GM23248 (cell line): ENCODE data around the gene IGFL4. TPM values are rescaled to one million over a fixed set of nuclear protein-coding genes. Genes with fewer than 3 reads are reported as not detected.

Source experiments
- DNase-seq: peaks from one replicate; pipeline ENCODE4 v3.0.0-alpha.2; 2015
- H2AFZ ChIP-seq: fragments of 200-600 bp; sonication (generic); 2 replicates; pipeline ENCODE4 v1.6.1; 2016; ENCODE audit warnings: antibody characterized with exemption
- H3F3A ChIP-seq: fragments of 200-600 bp; sonication (generic); 2 replicates; pipeline ENCODE4 v1.6.1; 2016; ENCODE audit warnings: mild to moderate bottlenecking, antibody characterized with exemption, mixed run types; ENCODE audit not compliant: insufficient read depth
- H3K27ac ChIP-seq: fragments of 200-600 bp; sonication (generic); 2 replicates; pipeline ENCODE4 v1.5.1; 2016; ENCODE audit warnings: mild to moderate bottlenecking
- H3K27me3 ChIP-seq: fragments of 200-600 bp; sonication (generic); replicated peaks from 2 replicates; pipeline ENCODE4 v1.6.1; 2016; ENCODE audit warnings: mild to moderate bottlenecking; ENCODE audit not compliant: insufficient read depth
- H3K36me3 ChIP-seq: fragments of 200-600 bp; sonication (generic); 2 replicates; pipeline ENCODE4 v1.6.1; 2016; ENCODE audit warnings: low read depth, mild to moderate bottlenecking
- H3K4me1 ChIP-seq: fragments of 200-600 bp; sonication (generic); 2 replicates; pipeline ENCODE4 v1.6.1; 2016; ENCODE audit warnings: mild to moderate bottlenecking; ENCODE audit not compliant: insufficient read depth
- H3K4me2 ChIP-seq: fragments of 200-600 bp; sonication (generic); one replicate; pipeline ENCODE4 v1.6.1; 2016; ENCODE audit warnings: mild to moderate bottlenecking; ENCODE audit not compliant: unreplicated experiment
- H3K4me3 ChIP-seq: fragments of 200-600 bp; sonication (generic); 2 replicates; pipeline ENCODE4 v1.5.1; 2016; ENCODE audit warnings: mild to moderate bottlenecking
- H3K79me2 ChIP-seq: fragments of 200-600 bp; sonication (generic); 2 replicates; pipeline ENCODE4 v1.6.1; 2016; ENCODE audit warnings: mild to moderate bottlenecking; ENCODE audit not compliant: insufficient read depth
- H3K9ac ChIP-seq: fragments of 200-600 bp; sonication (generic); 2 replicates; pipeline ENCODE4 v1.6.1; 2016; ENCODE audit warnings: mild to moderate bottlenecking
- H3K9me2 ChIP-seq: fragments of 200-600 bp; sonication (generic); 2 replicates; pipeline ENCODE4 v1.6.1; 2016; ENCODE audit warnings: mixed run types, mild to moderate bottlenecking, moderate library complexity; ENCODE audit not compliant: insufficient read depth
- H3K9me3 ChIP-seq: fragments of 200-600 bp; sonication (generic); one replicate; pipeline ENCODE4 v1.6.1; 2017; ENCODE audit warnings: low read depth
- H4K20me1 ChIP-seq: fragments of 200-600 bp; sonication (generic); 2 replicates; pipeline ENCODE4 v1.6.0; 2016; ENCODE audit not compliant: insufficient read depth
- EZH2 ChIP-seq: fragments of 200-600 bp; sonication (generic); IDR thresholded peaks from 2 replicates; pipeline ENCODE4 v1.6.1; 2018; ENCODE audit warnings: antibody characterized with exemption, mild to moderate bottlenecking; ENCODE audit not compliant: insufficient read depth, poor library complexity, severe bottlenecking
- EZH2phosphoT487 ChIP-seq: fragments of 200-600 bp; sonication (generic); IDR thresholded peaks from 2 replicates; pipeline ENCODE4 v1.6.1; 2018; ENCODE audit warnings: antibody characterized with exemption, moderate library complexity, mild to moderate bottlenecking, low read depth; ENCODE audit not compliant: insufficient read depth
- WGBS, 2 experiments: methylation state at CpG; one replicate each; pipeline ENCODE4 v1.1.6; 2015 to 2017; ENCODE audit warnings: low lambda C conversion rate in 2 of 2, low coverage in 1 of 2; ENCODE audit errors: missing lambda C conversion rate in 2 of 2; 5-methylcytosine and 5-hydroxymethylcytosine counted together
- in situ Hi-C: fragments of 300-500 bp; cut with MboI; formaldehyde crosslinking; loops from 2 replicates; pipeline ENCODE4 v1.15.0; 2020
- polyA plus RNA-seq: library from polyadenylated mRNA; unstranded; fragments of >200 nt; fragmentation: Nextera tagmentation; extraction: Ambion mirVana; gene quantifications from 2 replicates; pipeline ENCODE4 v1.2.1, GENCODE V29; 2016
- total RNA-seq: library from RNA; depleted of rRNA; stranded (reverse); fragments of >200 nt; shearing (Covaris generic); gene quantifications from 2 replicates; pipeline ENCODE4 v1.2.3, GENCODE V29; 2014

Gene IGFL4
- total and polyA plus RNA-seq, 2 experiments from 2014 or later = not detected

GRCh38 chr19:46002678-46003275 lies 38.0 kb downstream of the IGFL4 start:
- no peak overlapping the region for H3K27ac ChIP-seq
- no peak overlapping the region for H3K4me3 ChIP-seq
- WGBS, 2 experiments = 92 to 93% methylated on average over 15 of the region's 15 CpGs
- no peaks in the 10 kb centered on the region for H3F3A ChIP-seq
- H3K4me1 ChIP-seq = no peaks in the 10 kb centered on the region
- no peak for TF ChIP-seq EZH2
- TF ChIP-seq EZH2phosphoT487 = no peak
- no peaks in the 10 kb centered on the region for H3K9me3 ChIP-seq
- no peaks in the 10 kb centered on the region for H3K27me3 ChIP-seq
- H3K9me2 ChIP-seq = no peaks in the 10 kb centered on the region
- H3K36me3 ChIP-seq = no peaks in the 10 kb centered on the region
- H3K9ac ChIP-seq = no peak overlapping the region
- no peaks in the 10 kb centered on the region for H4K20me1 ChIP-seq
- no peak overlapping the region for H2AFZ ChIP-seq
- H3K4me2 ChIP-seq = no peak overlapping the region
- in situ Hi-C loops = no loop called here
- H3K79me2 ChIP-seq = no peaks in the 10 kb centered on the region; the same call in 1 of the 2 replicates
- no peak for DNase-seq

GRCh38 chr19:46000491-46001246 lies 40.1 kb downstream of the IGFL4 start:
- H2AFZ ChIP-seq = no peak overlapping the region
- WGBS, 2 experiments = 8 to 21% methylated on average over 22 to 33 of the region's 34 CpGs
- TF ChIP-seq EZH2 (no peak), EZH2phosphoT487 (no peak)
- H3K9ac ChIP-seq = no peak overlapping the region
- DNase-seq = peak; percentile 22
- in situ Hi-C loops = no loop called here
- peak overlapping the region; percentile 32 for H3K4me2 ChIP-seq
- H3K27me3 ChIP-seq = no peaks in the 10 kb centered on the region
- no peaks in the 10 kb centered on the region for H3K9me2 ChIP-seq
- no peaks in the 10 kb centered on the region for H3K9me3 ChIP-seq
- H3K4me1 ChIP-seq = peaks cover 4% of the 10 kb centered on the region; the same call in 1 of the 2 replicates
- H3K79me2 ChIP-seq = peaks cover 10% of the 10 kb centered on the region
- H3K27ac ChIP-seq = no peak overlapping the region
- no peaks in the 10 kb centered on the region for H4K20me1 ChIP-seq
- H3K36me3 ChIP-seq = no peaks in the 10 kb centered on the region
- no peaks in the 10 kb centered on the region for H3F3A ChIP-seq
- no peak overlapping the region for H3K4me3 ChIP-seq

- no peaks in the 10 kb centered on the region for H4K20me1 ChIP-seq
- in situ Hi-C loops = no loop called here
- H3F3A ChIP-seq = no peaks in the 10 kb centered on the region
- H3K4me3 ChIP-seq = no peak overlapping the region
- WGBS, 2 experiments = 31 to 32% methylated on average over 12 to 14 of the region's 14 CpGs
- H3K27ac ChIP-seq = no peak overlapping the region
- peaks cover 11% of the 10 kb centered on the region for H3K79me2 ChIP-seq
- no peak overlapping the region for H3K9ac ChIP-seq
- no peaks in the 10 kb centered on the region for H3K9me3 ChIP-seq
- H3K36me3 ChIP-seq = no peaks in the 10 kb centered on the region
- peak; percentile 55 for DNase-seq
- H3K4me2 ChIP-seq = no peak overlapping the region
- H2AFZ ChIP-seq = no peak overlapping the region
- H3K9me2 ChIP-seq = no peaks in the 10 kb centered on the region
- H3K27me3 ChIP-seq = no peaks in the 10 kb centered on the region
- peaks cover 4% of the 10 kb centered on the region; the same call in 1 of the 2 replicates for H3K4me1 ChIP-seq
- TF ChIP-seq EZH2 (no peak), EZH2phosphoT487 (no peak)
Observed at GRCh38 chr19:45999653-46000121, 41.1 kb downstream of the IGFL4 start.

GRCh38 chr19:45998834-45999233 lies 42.0 kb downstream of the IGFL4 start:
- Histone ChIP-seq H3K4me1 (peaks cover 4% of the 10 kb centered on the region; the same call in 1 of the 2 replicates), H3K36me3 (no peaks in the 10 kb centered on the region), H3K9me3 (no peaks in the 10 kb centered on the region), H3F3A (no peaks in the 10 kb centered on the region), H3K9me2 (no peaks in the 10 kb centered on the region), H3K4me3 (no peak overlapping the region), H4K20me1 (no peaks in the 10 kb centered on the region), H3K27me3 (no peaks in the 10 kb centered on the region), H3K4me2 (no peak overlapping the region), H3K27ac (no peak overlapping the region), H2AFZ (no peak overlapping the region), H3K79me2 (peaks cover 11% of the 10 kb centered on the region), H3K9ac (no peak overlapping the region)
- no peak for DNase-seq
- TF ChIP-seq EZH2 = no peak
- WGBS, 2 experiments = 92 to 96% methylated on average over 4 of the region's 4 CpGs
- in situ Hi-C loops = no loop called here
